ENCODE results near the gene ECE2.
"Not testable (repeated sequence)": the region's sequence is repeated elsewhere in the genome, so short reads cannot be mapped to it uniquely, and the experiment has no call there.

ECE2 gene

DNA sequence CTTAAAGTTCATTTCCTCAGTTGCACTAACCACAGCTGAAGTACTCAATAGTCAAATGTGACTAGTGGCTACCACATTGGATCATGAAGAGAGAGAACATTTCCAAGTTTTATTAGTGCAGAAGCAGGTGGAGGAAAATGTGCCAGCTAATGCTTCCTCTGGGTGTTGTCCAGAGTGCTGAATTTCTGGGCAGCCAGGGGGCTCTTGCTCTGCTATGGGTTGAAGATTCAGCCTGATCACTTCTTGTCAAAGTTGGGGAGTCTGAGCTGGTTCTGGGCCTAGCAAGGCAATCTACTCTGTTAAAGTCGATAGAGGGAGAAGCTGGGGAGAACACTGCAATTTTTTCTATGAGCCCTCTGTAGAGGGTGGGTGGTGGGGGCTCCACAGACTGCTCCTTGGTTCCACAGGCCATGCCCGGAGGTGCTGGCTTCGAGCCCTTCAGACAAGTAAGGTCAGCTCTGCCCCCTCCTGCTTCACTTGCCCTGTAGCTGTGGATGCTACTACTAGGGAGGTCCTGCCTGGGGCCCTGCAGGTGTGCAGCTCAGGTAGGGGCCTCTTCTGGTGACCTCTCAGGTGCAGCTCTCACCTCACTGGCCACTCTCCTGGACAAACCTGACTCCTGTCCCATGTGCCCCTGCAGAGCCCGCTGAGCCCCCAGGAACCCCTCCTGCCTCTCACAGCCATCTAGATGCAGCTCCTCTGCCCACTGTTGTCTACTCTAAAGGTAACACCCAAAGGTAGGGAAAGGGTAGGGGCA, 35.3 kb upstream of the ECE2 start:
- peak; percentile 55 for DNase-seq

DNA sequence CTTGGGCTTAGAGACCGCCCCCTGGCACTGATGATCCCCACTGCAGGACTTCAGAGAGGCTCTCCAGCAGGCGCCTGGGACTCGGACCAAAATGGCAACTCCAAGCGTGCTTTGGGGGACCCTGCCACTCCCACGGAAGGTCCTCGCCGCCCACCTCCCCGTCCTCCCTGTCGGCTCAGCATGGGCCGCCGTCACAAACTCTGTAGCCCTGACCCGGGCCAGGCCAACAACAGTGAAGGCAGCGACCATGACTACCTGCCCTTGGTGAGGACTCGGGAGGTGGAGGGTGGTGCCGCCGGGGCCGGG, 34.7 kb upstream of the ECE2 start:
- no peak for DNase-seq

- DNase-seq = no peak
Observed at GRCh38 chr3:184241447-184242296, 34.1 kb upstream of the ECE2 start.

- no peak for DNase-seq
Observed at GRCh38 chr3:184242297-184242685, 33.5 kb upstream of the ECE2 start.

DNA sequence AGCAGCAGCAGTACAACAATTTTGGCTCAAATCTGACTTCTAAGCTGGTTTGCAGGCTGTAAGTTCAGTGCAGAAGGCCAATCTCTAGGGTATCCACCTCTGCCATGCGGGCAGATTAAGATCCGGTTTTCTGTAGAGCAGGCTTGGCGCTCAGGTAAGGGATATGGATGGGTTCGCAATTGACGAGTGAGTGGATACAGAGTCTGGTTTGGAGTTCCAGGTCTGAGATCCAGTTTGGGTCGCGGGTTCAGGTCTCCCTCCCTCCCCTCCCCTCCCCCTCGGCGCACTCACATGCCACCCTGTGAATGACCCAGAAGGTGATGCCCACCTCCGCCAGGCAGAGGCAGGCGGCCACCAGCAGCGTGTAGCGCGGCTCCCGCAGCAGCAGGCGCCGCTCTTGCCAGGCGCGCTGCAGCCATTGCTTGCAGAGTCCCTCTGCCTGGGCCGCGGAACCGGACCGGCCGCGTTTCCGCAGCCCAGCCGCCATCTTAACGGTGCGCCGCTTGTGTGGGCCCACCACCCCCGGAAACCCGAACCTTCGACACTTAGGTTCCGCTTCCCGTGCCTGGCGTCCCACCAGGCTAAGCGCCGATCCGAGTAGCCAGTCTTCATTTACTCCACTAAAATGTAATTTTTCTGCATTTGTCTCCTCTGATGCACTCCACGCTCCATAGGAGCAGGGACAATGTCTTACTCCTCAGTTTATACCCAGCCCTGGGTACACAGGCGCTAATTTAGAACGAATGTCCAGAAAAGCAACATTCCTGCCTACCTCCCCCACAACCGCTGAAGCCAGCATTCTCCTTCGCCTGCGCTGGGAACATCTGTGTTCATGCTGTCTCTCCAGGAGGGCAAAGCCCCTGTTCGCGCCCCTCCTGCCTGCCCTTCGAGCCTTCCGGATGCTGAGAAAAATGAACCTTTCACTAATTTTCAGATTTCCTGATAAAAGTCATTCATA, 27.1 kb upstream of the ECE2 start, which contains the start of gene ALG3:
Gene ALG3, minus strand, starts transcription at position 509 of the 958 bp plus-strand sequence. Its CDS starts 22 bp downstream, at position 487.
- DNase-seq = peak; percentile 94

DNA sequence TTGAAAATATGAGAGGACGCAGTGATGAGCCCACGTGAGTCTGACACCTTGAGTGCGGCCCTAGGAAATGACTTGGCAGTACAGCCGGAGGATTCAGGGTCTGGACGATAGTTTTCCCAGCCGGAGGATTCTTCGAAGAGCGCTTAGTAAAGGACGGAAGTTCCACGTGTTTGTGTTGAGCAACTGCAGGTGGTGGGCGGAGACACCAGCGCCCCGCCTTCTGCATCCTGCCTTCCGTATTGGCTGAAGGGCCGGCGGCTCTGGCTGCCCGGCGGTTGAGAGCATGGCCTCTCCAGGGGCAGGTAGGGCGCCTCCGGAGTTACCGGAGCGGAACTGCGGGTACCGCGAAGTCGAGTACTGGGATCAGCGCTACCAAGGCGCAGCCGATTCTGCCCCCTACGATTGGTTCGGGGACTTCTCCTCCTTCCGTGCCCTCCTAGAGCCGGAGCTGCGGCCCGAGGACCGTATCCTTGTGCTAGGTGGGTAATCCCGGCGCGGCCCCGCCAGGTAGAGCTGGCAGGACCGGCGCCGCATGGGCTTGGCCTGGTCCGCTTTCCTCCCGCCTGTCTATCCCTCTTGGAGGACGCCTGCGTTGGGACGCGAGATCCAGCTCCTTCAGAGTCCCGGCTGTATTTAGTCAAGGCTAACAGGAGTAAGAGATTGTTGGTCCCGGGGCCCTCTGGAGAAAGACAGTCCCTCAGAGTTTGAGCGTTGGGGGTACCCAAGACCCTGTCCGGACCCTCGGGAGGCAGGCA, 26.2 kb upstream of the ECE2 start, which contains the start of gene EEF1AKMT4:
Gene EEF1AKMT4, plus strand, starts transcription at position 261 of the 755 bp plus-strand sequence. Its CDS starts 23 bp downstream, at position 284.
- DNase-seq = peak; percentile 99

DNA sequence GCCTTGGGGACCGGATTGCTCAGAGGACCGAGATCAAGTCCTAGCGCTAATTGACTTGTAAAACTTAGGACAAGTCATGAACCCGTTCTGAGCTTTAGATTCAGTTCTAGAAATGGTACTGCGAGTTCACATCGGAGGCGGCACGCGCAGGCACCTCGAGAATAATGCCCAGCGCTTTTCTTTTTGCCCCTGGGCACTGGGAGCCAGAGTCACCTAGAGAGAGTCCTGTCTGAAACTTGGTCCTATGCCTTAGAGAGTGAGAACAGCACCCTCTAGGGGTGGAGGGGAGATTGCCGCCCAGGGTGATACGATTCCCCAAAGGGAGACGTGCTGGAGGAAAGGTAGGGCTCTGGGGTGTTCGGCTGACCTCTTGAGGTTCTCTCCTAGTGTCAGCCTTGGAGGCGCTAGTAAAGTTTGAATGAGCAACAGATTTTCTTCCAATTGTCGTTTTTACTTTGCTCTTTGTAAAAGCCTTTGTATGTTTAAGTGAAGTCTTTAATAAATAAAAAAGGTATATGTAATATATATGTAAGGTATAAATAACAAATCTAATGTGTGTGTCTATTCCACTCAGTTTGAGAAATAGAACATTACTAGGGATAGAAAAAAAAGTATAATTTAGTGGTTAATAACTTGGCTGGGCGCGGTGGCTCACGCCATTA, 25.5 kb upstream of the ECE2 start:
- peak; percentile 97 for DNase-seq

- DNase-seq = no peak
Observed at GRCh38 chr3:184255291-184256039, 20.4 kb upstream of the ECE2 start.

GRCh38 chr3:184257083-184257915, 18.5 kb upstream of the ECE2 start:
- no peak for DNase-seq

DNA sequence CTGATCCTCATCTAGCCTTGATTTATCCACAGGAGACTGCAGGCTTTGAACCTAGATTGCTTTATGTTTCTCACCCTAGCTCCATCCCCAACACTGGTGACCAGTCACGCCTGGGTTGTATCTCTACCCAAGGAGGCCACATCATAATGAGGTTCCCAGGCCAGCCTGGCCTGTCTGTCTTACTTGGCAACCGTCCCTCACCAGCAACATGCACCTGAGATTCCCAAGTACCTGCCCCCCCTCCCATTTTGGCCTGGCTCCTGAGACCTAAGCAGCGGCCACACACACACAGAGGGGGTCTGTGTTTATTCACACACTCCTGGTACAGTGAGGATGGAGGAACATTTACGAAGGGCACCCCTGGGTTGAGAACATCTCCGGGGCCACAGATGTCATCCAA, 16.9 kb upstream of the ECE2 start:
- no peak for DNase-seq

DNA sequence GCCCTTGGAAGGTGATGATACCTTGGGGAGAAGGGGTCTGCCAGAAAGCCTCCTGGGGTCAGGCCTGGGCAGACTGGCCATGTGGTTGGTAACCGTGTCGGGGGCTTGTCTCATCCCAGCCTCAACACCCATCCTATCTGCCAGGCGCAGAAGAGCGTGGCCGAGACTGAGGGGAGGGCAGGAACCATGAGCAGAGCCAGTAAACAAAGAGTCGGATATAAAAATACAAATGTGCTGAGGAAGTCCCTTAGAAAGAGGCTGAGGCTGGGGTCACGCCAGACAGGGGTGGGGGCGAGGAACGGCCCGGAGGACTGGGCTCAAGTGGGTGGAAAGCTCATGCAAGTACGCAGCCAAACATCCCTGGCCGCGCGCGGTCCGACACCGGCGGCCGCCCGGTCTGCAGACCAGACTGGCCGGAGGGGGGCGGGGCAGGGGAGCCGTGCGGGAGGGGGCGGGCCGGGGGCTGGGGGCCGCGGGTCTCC, 16.4 kb upstream of the ECE2 start:
- no peak for DNase-seq

- DNase-seq = peak; percentile 61
Observed at GRCh38 chr3:184259878-184260723, 15.7 kb upstream of the ECE2 start.

- DNase-seq = no peak
Observed at GRCh38 chr3:184260724-184261269, 15.0 kb upstream of the ECE2 start.

DNA sequence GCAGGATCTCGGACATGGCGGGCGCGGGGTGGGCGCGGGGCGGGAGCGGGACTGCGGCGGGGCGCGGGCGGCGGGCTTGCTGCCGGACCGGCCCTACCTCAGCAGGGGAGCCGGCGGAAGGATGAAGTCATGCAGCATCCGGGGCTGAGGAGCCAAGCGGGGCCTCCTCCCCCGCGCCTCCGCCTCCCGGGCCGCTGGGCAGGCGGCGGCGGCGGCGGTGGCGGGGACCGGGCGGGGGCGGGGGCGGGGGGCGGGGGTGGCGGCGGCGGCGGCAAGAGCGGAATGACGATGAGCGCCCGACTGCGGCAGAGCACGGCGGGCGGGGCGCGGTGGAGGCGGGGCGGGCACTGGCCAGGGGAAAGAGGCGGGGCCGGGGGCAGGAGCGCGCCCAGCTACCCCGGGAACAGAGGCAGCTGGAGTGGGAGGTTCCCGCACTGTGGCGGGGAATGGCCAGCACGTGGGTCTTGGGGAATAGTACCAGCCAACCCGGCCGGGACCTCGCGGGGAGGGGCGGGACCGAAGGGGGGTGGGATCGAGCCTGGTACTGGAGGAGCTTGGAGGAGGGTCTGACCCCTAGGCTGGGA, 14.5 kb upstream of the ECE2 start, which contains the start of gene CAMK2N2:
Gene CAMK2N2, minus strand, starts transcription at position 284 of the 584 bp plus-strand sequence. Its CDS starts 268 bp downstream, at position 16.
- peak; percentile 65 for DNase-seq

GRCh38 chr3:184261854-184262763, 13.7 kb upstream of the ECE2 start:
- DNase-seq = peak; percentile 48

DNA sequence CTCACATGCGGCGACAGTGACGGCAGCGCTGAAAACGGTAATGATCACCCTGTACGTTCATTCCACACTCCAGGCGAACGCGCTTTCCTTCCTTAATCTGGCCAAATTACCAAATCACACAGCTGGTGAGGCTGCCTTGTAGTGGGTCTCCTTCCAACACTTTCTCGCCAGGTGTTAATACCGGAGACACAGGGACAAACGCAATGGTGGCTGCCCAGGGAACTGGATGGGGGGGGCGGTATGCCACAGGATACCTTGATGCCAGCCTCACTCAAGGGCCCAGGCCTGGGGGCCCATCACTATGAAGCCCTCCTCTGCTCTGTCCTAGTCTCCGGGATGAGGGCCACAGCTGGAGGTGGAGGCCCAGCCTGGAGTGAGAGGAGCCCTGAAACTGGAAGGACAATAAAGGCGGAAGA, 13.1 kb upstream of the ECE2 start:
- no peak for DNase-seq

GRCh38 chr3:184267249-184267648, 8.6 kb upstream of the ECE2 start:
- not testable (repeated sequence) for DNase-seq
